A549 (cell line): ENCODE data around the gene CDH4. TPM values are rescaled to one million over a fixed set of nuclear protein-coding genes. Genes with fewer than 3 reads are reported as not detected.

ENCODE experiments used
- ATAC-seq, 2 experiments: fragments of 200-7000 bp in 1 of 2; fragments of >200 bp in 1 of 2; cut with Nextera tagmentation in 1 of 2; cut with Tn5 transposase in 1 of 2; 3 replicates each; pipeline versions ENCODE4 v1.8.0 to v1.9.1; 2018 to 2020; ENCODE audit warnings: mild to moderate bottlenecking in 1 of 2, moderate library complexity in 1 of 2
- CTCF ChIA-PET: fragments of 300-600 bp; sonication (Branson Sonifier 250); formaldehyde crosslinking; extraction: SDS; loops from one replicate; lab custom pipeline; 2021; ENCODE audit warnings: antibody characterized with exemption, inconsistent platforms; lab: Yijun Ruan, JAX
- POLR2A ChIA-PET: fragments of 350-600 bp; formaldehyde crosslinking; extraction: SDS; loops from one replicate; lab custom pipeline; 2021; ENCODE audit warnings: antibody characterized with exemption, inconsistent platforms; lab: Yijun Ruan, JAX
- DNase-seq, 2 experiments: peaks; one replicate each; pipeline versions ENCODE4 v3.0.0 to v3.0.0-alpha.2; 2011 to 2016; ENCODE audit warnings: low read depth in 1 of 2, low spot score in 1 of 2
- FAIRE-seq: peaks from 2 replicates; lab custom pipeline; 2011; peaks lifted over from hg19 to GRCh38; lab: Jason Lieb, UNC
- H3K27ac ChIP-seq, 2 experiments: fragments of >200 bp; sonication (Bioruptor Twin); formaldehyde crosslinking; 3 replicates each; pipeline ENCODE4 v1.5.1; 2016 to 2017
- H3K4me1 ChIP-seq: fragments of >200 bp; sonication (Bioruptor Twin); formaldehyde crosslinking; 3 replicates; pipeline ENCODE4 v1.6.1; 2016
- H3K4me2 ChIP-seq: fragments of >200 bp; sonication (Bioruptor Twin); formaldehyde crosslinking; 3 replicates; pipeline ENCODE4 v1.6.1; 2016
- H3K4me3 ChIP-seq: fragments of >200 bp; sonication (Bioruptor Twin); formaldehyde crosslinking; 3 replicates; pipeline ENCODE4 v1.5.1; 2016
- H3K9me3 ChIP-seq: fragments of >200 bp; sonication (Bioruptor Twin); formaldehyde crosslinking; 3 replicates; pipeline ENCODE4 v1.6.1; 2016
- ATOH8 ChIP-seq: fragments of 250-450 bp; sonication (Bioruptor Pico); IDR thresholded peaks from 2 replicates; pipeline ENCODE4 v1.5.0; 2020; ENCODE audit warnings: low read depth, mild to moderate bottlenecking, moderate library complexity
- BHLHE40 ChIP-seq: IDR thresholded peaks from 2 replicates; pipeline ENCODE4 v1.6.1; 2012; ENCODE audit warnings: low read depth, low read length, inconsistent platforms
- CBX2 ChIP-seq: fragments of 200-600 bp; sonication (generic); IDR thresholded peaks from 2 replicates; pipeline ENCODE4 v1.6.1; 2016; ENCODE audit warnings: low read depth, mild to moderate bottlenecking, borderline replicate concordance
- CEBPB ChIP-seq, 2 experiments: fragments of >200 bp in 1 of 2; sonication (Bioruptor Twin) in 1 of 2; formaldehyde crosslinking in 1 of 2; IDR thresholded peaks; 2 replicates each; pipeline ENCODE4 v1.6.1; 2012 to 2016
- E2F6 ChIP-seq: IDR thresholded peaks from 2 replicates; pipeline ENCODE4 v1.6.1; 2012; ENCODE audit warnings: low read depth, borderline replicate concordance
- EP300 ChIP-seq, 2 experiments: fragments of >200 bp; sonication (Bioruptor Twin); formaldehyde crosslinking; IDR thresholded peaks; 2 replicates in 1 of 2; 3 replicates in 1 of 2; pipeline ENCODE4 v1.6.1; 2016 to 2017
- ESRRA ChIP-seq: fragments of 150-350 bp; IDR thresholded peaks from 2 replicates; pipeline ENCODE4 v1.6.1; 2014; ENCODE audit warnings: mild to moderate bottlenecking, low read length, borderline replicate concordance
- FOSB ChIP-seq: fragments of 250-450 bp; sonication (Bioruptor Pico); IDR thresholded peaks from 2 replicates; pipeline ENCODE4 v1.5.0; 2020; ENCODE audit warnings: mild to moderate bottlenecking, moderate library complexity
- GATA3 ChIP-seq: IDR thresholded peaks from 2 replicates; pipeline ENCODE4 v1.6.1; 2012; ENCODE audit warnings: borderline replicate concordance
- HDAC2 ChIP-seq: fragments of 200-600 bp; sonication (generic); IDR thresholded peaks from 2 replicates; pipeline ENCODE4 v1.6.1; 2016
- HOXA7 ChIP-seq: fragments of 250-450 bp; sonication (Bioruptor Pico); IDR thresholded peaks from 2 replicates; pipeline ENCODE4 v1.5.0; 2020; ENCODE audit warnings: mild to moderate bottlenecking, moderate library complexity
- JUN ChIP-seq, 2 experiments: fragments of >200 bp; sonication (Bioruptor Twin); formaldehyde crosslinking; IDR thresholded peaks; 2 replicates in 1 of 2; 3 replicates in 1 of 2; pipeline ENCODE4 v1.6.1; 2016 to 2017
- JUNB ChIP-seq: fragments of >200 bp; sonication (Bioruptor Twin); formaldehyde crosslinking; IDR thresholded peaks from 2 replicates; pipeline ENCODE4 v1.6.1; 2016
- KDM1A ChIP-seq: fragments of 200-600 bp; sonication (generic); IDR thresholded peaks from 2 replicates; pipeline ENCODE4 v1.6.1; 2016; ENCODE audit warnings: low read depth, mild to moderate bottlenecking
- MAFK ChIP-seq: fragments of 450-650 bp; IDR thresholded peaks from 2 replicates; pipeline ENCODE4 v1.6.1; 2014; ENCODE audit not compliant: partially characterized antibody
- NPAS2 ChIP-seq: fragments of 250-450 bp; sonication (Bioruptor Pico); IDR thresholded peaks from 2 replicates; pipeline ENCODE4 v1.8.0; 2022; ENCODE audit warnings: mild to moderate bottlenecking, moderate library complexity, borderline replicate concordance
- NR3C1 ChIP-seq: fragments of >200 bp; sonication (Bioruptor Twin); formaldehyde crosslinking; IDR thresholded peaks from 3 replicates; pipeline ENCODE4 v1.6.1; 2017
- PBX3 ChIP-seq: IDR thresholded peaks from 2 replicates; pipeline ENCODE4 v1.6.1; 2012
- PHF8 ChIP-seq: fragments of 200-600 bp; sonication (generic); IDR thresholded peaks from 2 replicates; pipeline ENCODE4 v1.6.1; 2016; ENCODE audit warnings: low read depth, mild to moderate bottlenecking, antibody characterized with exemption, moderate library complexity, borderline replicate concordance
- POLR2AphosphoS2 ChIP-seq: conservative IDR thresholded peaks from 2 replicates; pipeline ENCODE4 v1.6.1; 2012; ENCODE audit warnings: low read length, improper control_type of control experiment, inconsistent platforms
- RAD21 ChIP-seq, 2 experiments: fragments of >200 bp in 1 of 2; sonication (Bioruptor Twin) in 1 of 2; formaldehyde crosslinking in 1 of 2; IDR thresholded peaks in 1 of 2; conservative IDR thresholded peaks in 1 of 2; 2 replicates in 1 of 2; 3 replicates in 1 of 2; pipeline ENCODE4 v1.6.1; 2012 to 2018; ENCODE audit warnings: inconsistent platforms in 1 of 2
- RARB ChIP-seq: fragments of 250-450 bp; sonication (Bioruptor Pico); IDR thresholded peaks from 2 replicates; pipeline ENCODE4 v1.8.0; 2021; ENCODE audit warnings: mild to moderate bottlenecking, moderate library complexity
- RCOR1 ChIP-seq: fragments of 150-350 bp; IDR thresholded peaks from 2 replicates; pipeline ENCODE4 v1.6.1; 2014; ENCODE audit warnings: antibody characterized with exemption, low read length, low read depth
- RFX5 ChIP-seq: fragments of 450-650 bp; IDR thresholded peaks from 2 replicates; pipeline ENCODE4 v1.7.1; 2014; ENCODE audit warnings: antibody characterized with exemption, mild to moderate bottlenecking, moderate library complexity
- RNF2 ChIP-seq: fragments of 200-600 bp; sonication (generic); IDR thresholded peaks from 2 replicates; pipeline ENCODE4 v1.6.1; 2016; ENCODE audit warnings: low read depth, mild to moderate bottlenecking, antibody characterized with exemption, moderate library complexity, borderline replicate concordance
- SREBF2 ChIP-seq: fragments of 450-650 bp; IDR thresholded peaks from 2 replicates; pipeline ENCODE4 v1.6.1; 2014; ENCODE audit warnings: mild to moderate bottlenecking, moderate library complexity
- TFCP2L1 ChIP-seq: fragments of 250-450 bp; sonication (Bioruptor Pico); IDR thresholded peaks from 2 replicates; pipeline ENCODE4 v1.5.0; 2021; ENCODE audit warnings: mild to moderate bottlenecking
- TP53 ChIP-seq: fragments of 250-450 bp; sonication (Bioruptor Pico); IDR thresholded peaks from 2 replicates; pipeline ENCODE4 v1.5.0; 2021; ENCODE audit warnings: mild to moderate bottlenecking, moderate library complexity
- WGBS: methylation state at CpG from one replicate; pipeline ENCODE4 v1.1.6; 2017; ENCODE audit errors: missing lambda C conversion rate; 5-methylcytosine and 5-hydroxymethylcytosine counted together
- polyA plus RNA-seq, 4 experiments: library from polyadenylated mRNA; depleted of rRNA in 3 of 4; stranded (reverse); fragments of >200 nt; fragmentation: RNase III in 1 of 4; extraction: RNeasy Plus Mini Kit Qiagen cat#74134 plus additional on column Dnase treatment in 1 of 4; gene quantifications; 2 replicates in 3 of 4; 3 replicates in 1 of 4; pipeline ENCODE4 v1.2.3, GENCODE V29; 2011 to 2017

CDH4 gene
- polyA plus RNA-seq, 2 of the 4 experiments (the other 2 are of a cell fraction) = 3.4 to 10.3 TPM

GRCh38 chr20:61802721-61803311, 550.8 kb downstream of the CDH4 start:
- ChIA-PET POLR2A (no interaction called here), CTCF (no interaction called here)
- H3K4me1 ChIP-seq = no peaks in the 10 kb centered on the region
- H3K27ac ChIP-seq = no peak overlapping the region
- DNase-seq (no peak), ATAC-seq (no peak), FAIRE-seq (no peak)
- H3K4me3 ChIP-seq = no peak overlapping the region
- no peak for TF ChIP-seq PHF8
- no peak for TF ChIP-seq ATOH8 (CRISPR knock-in tag)
- no peak for TF ChIP-seq RARB
- no peaks in the 10 kb centered on the region for H3K9me3 ChIP-seq
- H3K4me2 ChIP-seq = no peak overlapping the region
- WGBS = 87% methylated on average over 36 of the region's 36 CpGs

- no peak for TF ChIP-seq POLR2AphosphoS2
- no peak for TF ChIP-seq CBX2
- TF ChIP-seq RARB = no peak
- no peak for TF ChIP-seq GATA3
- no peak for TF ChIP-seq KDM1A
- TF ChIP-seq E2F6 = no peak
- TF ChIP-seq EP300 (IDR thresholded peaks at IDR 0.05) = no peak
- no peak for TF ChIP-seq JUN (IDR thresholded peaks at IDR 0.05)
- TF ChIP-seq RCOR1 = no peak
- no peak for TF ChIP-seq ATOH8 (CRISPR knock-in tag)
- no peak for TF ChIP-seq NR3C1
- no peak for TF ChIP-seq CEBPB (IDR thresholded peaks at IDR 0.05)
- TF ChIP-seq PHF8 = no peak
- no peak for TF ChIP-seq HOXA7 (CRISPR knock-in tag)
- TF ChIP-seq TFCP2L1 (CRISPR knock-in tag) = no peak
- no peak for TF ChIP-seq JUNB
- no peak for TF ChIP-seq MAFK
- no peak for TF ChIP-seq TP53 (CRISPR knock-in tag)
- TF ChIP-seq, all 56 proteins: peak for 0
- DNase-seq (no peak), FAIRE-seq (no peak), ATAC-seq (no peak)
- Histone ChIP-seq H3K9me3 (no peaks in the 10 kb centered on the region), H3K4me3 (no peak overlapping the region), H3K4me1 (no peaks in the 10 kb centered on the region), H3K4me2 (no peak overlapping the region), H3K27ac (no peak overlapping the region)
- POLR2A ChIA-PET = no interaction called here
- 70% methylated on average over 19 of the region's 19 CpGs for WGBS
- CTCF ChIA-PET = no interaction called here
These were observed 551.4 kb downstream of the CDH4 start for GRCh38 chr20:61803416-61803914.

GRCh38 chr20:61803915-61804751, 552.1 kb downstream of the CDH4 start:
- Histone ChIP-seq H3K27ac (no peak overlapping the region), H3K4me2 (no peak overlapping the region), H3K4me3 (no peak overlapping the region), H3K4me1 (no peaks in the 10 kb centered on the region), H3K9me3 (no peaks in the 10 kb centered on the region)
- ChIA-PET CTCF (no interaction called here), POLR2A (no interaction called here)
- DNase-seq (no peak), ATAC-seq (no peak; a peak in 2 of 6 replicates), FAIRE-seq (no peak)
- no peak for TF ChIP-seq RNF2
- no peak for TF ChIP-seq JUN (IDR thresholded peaks at IDR 0.05)
- TF ChIP-seq HOXA7 (CRISPR knock-in tag) = no peak
- TF ChIP-seq ESRRA = no peak
- TF ChIP-seq HDAC2 = no peak
- no peak for TF ChIP-seq JUNB
- TF ChIP-seq PBX3 = no peak
- no peak for TF ChIP-seq FOSB (CRISPR knock-in tag)
- TF ChIP-seq RFX5 = no peak
- TF ChIP-seq RAD21 (conservative IDR thresholded peaks at IDR 0.05 in 1 of 2, IDR thresholded peaks at IDR 0.05 in 1 of 2) = no peak
- TF ChIP-seq SREBF2 = no peak
- no peak for TF ChIP-seq BHLHE40
- TF ChIP-seq NPAS2 = no peak
- 65% methylated on average over 27 of the region's 27 CpGs for whole genome bisulfite sequencing
